Liver (tissue), 9 donors: ENCODE measurements around the gene MIDN. TPM values are rescaled to one million over a fixed set of nuclear protein-coding genes. Genes with fewer than 3 reads are reported as not detected.

Experiments used
- DNase-seq: peaks from one replicate; pipeline ENCODE4 v3.0.0-alpha.2; 2017; ENCODE audit warnings: low spot score
- H3K27ac ChIP-seq, 2 donors: one replicate each; pipeline ENCODE4 v1.7.0; 2013; ENCODE audit warnings: inconsistent platforms in 2 of 2, low read length in 2 of 2, control low read depth in 1 of 2, low read depth in 1 of 2, mild to moderate bottlenecking in 1 of 2
- H3K27me3 ChIP-seq, 4 donors: one replicate each; pipeline versions ENCODE4 v1.6.1 to v1.7.0; 2013; ENCODE audit warnings: low read length in 3 of 4, inconsistent platforms in 1 of 4, mild to moderate bottlenecking in 1 of 4, moderate library complexity in 1 of 4; ENCODE audit not compliant: control insufficient read depth in 4 of 4, insufficient read depth in 4 of 4
- H3K36me3 ChIP-seq, 4 donors: one replicate each; pipeline versions ENCODE4 v1.6.1 to v1.7.0; 2013; ENCODE audit warnings: low read length in 3 of 4, mild to moderate bottlenecking in 3 of 4, low read depth in 1 of 4, moderate library complexity in 1 of 4; ENCODE audit not compliant: control insufficient read depth in 4 of 4, insufficient read depth in 3 of 4
- H3K4me1 ChIP-seq, 4 donors: one replicate each; pipeline versions ENCODE4 v1.6.1 to v1.7.0; 2013; ENCODE audit warnings: low read length in 3 of 4, mild to moderate bottlenecking in 3 of 4, moderate library complexity in 1 of 4; ENCODE audit not compliant: control insufficient read depth in 4 of 4, insufficient read depth in 4 of 4
- H3K4me3 ChIP-seq, 3 donors: one replicate each; pipeline versions ENCODE4 v1.6.1 to v1.7.0; 2013; ENCODE audit warnings: low read length in 3 of 3, control low read depth in 1 of 3, low read depth in 1 of 3, mild to moderate bottlenecking in 1 of 3
- H3K9ac ChIP-seq, 2 donors: one replicate each; pipeline ENCODE4 v1.7.0; 2013; ENCODE audit warnings: low read length in 2 of 2, mild to moderate bottlenecking in 2 of 2, moderate library complexity in 2 of 2, control low read depth in 1 of 2, low read depth in 1 of 2
- H3K9me3 ChIP-seq, 4 donors: one replicate each; pipeline versions ENCODE4 v1.6.1 to v1.7.0; 2013; ENCODE audit warnings: low read length in 3 of 4; ENCODE audit not compliant: control insufficient read depth in 4 of 4
- EGR1 ChIP-seq, 2 donors: IDR thresholded peaks; 2 replicates each; pipeline ENCODE4 v1.6.1; 2016 to 2018; ENCODE audit warnings: antibody characterized with exemption in 2 of 2, low read depth in 2 of 2
- FOXA1 ChIP-seq: IDR thresholded peaks from 2 replicates; pipeline ENCODE4 v1.6.1; 2016; ENCODE audit warnings: antibody characterized with exemption
- FOXA2 ChIP-seq: IDR thresholded peaks from 2 replicates; pipeline ENCODE4 v1.6.1; 2016; ENCODE audit warnings: antibody characterized with exemption
- GABPA ChIP-seq, 2 donors: IDR thresholded peaks in 1 of 2; conservative IDR thresholded peaks in 1 of 2; 2 replicates each; pipeline ENCODE4 v1.6.1; 2016; ENCODE audit warnings: antibody characterized with exemption in 2 of 2, mild to moderate bottlenecking in 1 of 2, moderate library complexity in 1 of 2
- HNF4A ChIP-seq, 2 donors: conservative IDR thresholded peaks; 2 replicates each; pipeline ENCODE4 v1.6.1; 2016; ENCODE audit warnings: antibody characterized with exemption in 2 of 2, mild to moderate bottlenecking in 2 of 2
- HNF4G ChIP-seq: IDR thresholded peaks from 2 replicates; pipeline ENCODE4 v1.6.1; 2016; ENCODE audit warnings: antibody characterized with exemption
- JUND ChIP-seq, 2 donors: IDR thresholded peaks; 2 replicates each; pipeline ENCODE4 v1.6.1; 2016; ENCODE audit warnings: antibody characterized with exemption in 2 of 2
- NR2F2 ChIP-seq: IDR thresholded peaks from 2 replicates; pipeline ENCODE4 v1.6.1; 2016; ENCODE audit warnings: antibody characterized with exemption
- RAD21 ChIP-seq, 2 donors: IDR thresholded peaks; 2 replicates each; pipeline ENCODE4 v1.6.1; 2016; ENCODE audit warnings: antibody characterized with exemption in 2 of 2, mild to moderate bottlenecking in 2 of 2
- RXRA ChIP-seq, 2 donors: IDR thresholded peaks; 2 replicates each; pipeline ENCODE4 v1.6.1; 2017 to 2018; ENCODE audit warnings: antibody characterized with exemption in 2 of 2, mild to moderate bottlenecking in 1 of 2
- SP1 ChIP-seq: IDR thresholded peaks from 2 replicates; pipeline ENCODE4 v1.6.1; 2018; ENCODE audit warnings: antibody characterized with exemption, mild to moderate bottlenecking
- TAF1 ChIP-seq: conservative IDR thresholded peaks from 2 replicates; pipeline ENCODE4 v1.6.1; 2016; ENCODE audit warnings: antibody characterized with exemption, mild to moderate bottlenecking
- YY1 ChIP-seq: IDR thresholded peaks from 2 replicates; pipeline ENCODE4 v1.6.1; 2016; ENCODE audit warnings: antibody characterized with exemption, mild to moderate bottlenecking
- WGBS: extraction: QIAGEN DNeasy Blood & Tissue Kit; methylation state at CpG from one replicate; pipeline ENCODE4 v1.1.7; 2013; 5-methylcytosine and 5-hydroxymethylcytosine counted together
- polyA plus RNA-seq, 2 donors: library from polyadenylated mRNA; stranded (reverse) in 1 of 2; unstranded in 1 of 2; fragments of 200-250 nt in 1 of 2; fragments of >200 nt in 1 of 2; fragmentation: Nextera tagmentation in 1 of 2; extraction: Ambion mirVana in 1 of 2; gene quantifications; one replicate each; pipeline versions ENCODE4 v1.2.1 to v1.2.3, GENCODE V29; 2013 to 2015
- total RNA-seq, 2 donors: library from RNA; depleted of rRNA; stranded (reverse); fragments of >200 nt; gene quantifications; one replicate each; pipeline ENCODE4 v1.2.3, GENCODE V29; 2014
- TF ChIP-seq, protein P1 (sequence below): IDR thresholded peaks from 2 replicates; pipeline ENCODE4 v1.6.1; 2016; ENCODE audit warnings: antibody characterized with exemption
- TF ChIP-seq, protein P2 (sequence below): fragments of 150-350 bp; IDR thresholded peaks from 2 replicates; pipeline ENCODE4 v1.5.1; 2017; ENCODE audit warnings: improper control_type of control experiment, low read depth, low read length; ENCODE audit not compliant: missing input control
- TF ChIP-seq, protein P3 (sequence below): IDR thresholded peaks from 2 replicates; pipeline ENCODE4 v1.6.1; 2016; ENCODE audit warnings: antibody characterized with exemption
- TF ChIP-seq, protein P4 (sequence below): IDR thresholded peaks from 2 replicates; pipeline ENCODE4 v1.6.1; 2016; ENCODE audit warnings: antibody characterized with exemption
- TF ChIP-seq, protein P5 (sequence below): IDR thresholded peaks from 2 replicates; pipeline ENCODE4 v1.6.1; 2016; ENCODE audit warnings: antibody characterized with exemption, mild to moderate bottlenecking
- donor health status: healthy.
- donor health status: healthy.
- donor health status: healthy.
- donor health status: healthy.
- donor health status: healthy.

MIDN gene
- total and polyA plus RNA-seq, 4 donors, result 2.9 to 22.9 (median 11.8) TPM

DNA sequence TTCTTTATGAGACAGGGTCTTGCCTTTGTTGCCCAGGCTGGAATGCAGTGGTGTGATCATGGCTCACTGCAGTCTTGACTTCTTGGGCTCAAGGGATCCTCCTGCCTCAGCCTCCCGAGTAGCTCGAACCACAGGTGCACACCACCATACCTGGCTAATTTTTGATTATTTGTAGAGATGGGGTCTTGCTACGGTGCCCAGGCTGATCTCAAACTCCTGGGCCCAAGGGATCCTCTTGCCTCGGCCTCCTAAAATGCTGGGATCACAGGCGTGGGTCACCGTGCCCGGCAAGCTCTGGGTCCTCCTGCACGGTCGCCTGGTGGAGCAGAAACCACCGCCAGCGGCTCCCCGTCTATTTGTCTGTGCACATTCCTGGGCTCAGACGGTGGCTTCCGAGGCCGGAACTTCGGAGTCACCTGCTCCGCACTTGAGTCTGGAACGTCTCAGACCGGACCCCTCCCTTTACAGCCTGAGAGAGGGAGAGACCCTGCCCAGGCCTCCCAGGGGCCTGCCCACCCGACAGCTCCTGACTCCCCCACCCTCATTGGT lies 59.4 kb downstream of the MIDN start:
- TF ChIP-seq HNF4G (no peak), GABPA (IDR thresholded peaks at IDR 0.05 in 1 of 2, conservative IDR thresholded peaks at IDR 0.05 in 1 of 2) (no peak), RXRA (IDR thresholded peaks at IDR 0.05) (no peak), TAF1 (no peak), FOXA1 (no peak), RAD21 (IDR thresholded peaks at IDR 0.05) (no peak), EGR1 (IDR thresholded peaks at IDR 0.05; ENCODE audit: low read depth in 2 of 2) (no peak), YY1 (no peak), SP1 (no peak), FOXA2 (no peak), HNF4A (conservative IDR thresholded peaks at IDR 0.05) (no peak), JUND (IDR thresholded peaks at IDR 0.05) (no peak), NR2F2 (no peak)
- TF ChIP-seq, protein P1, sequence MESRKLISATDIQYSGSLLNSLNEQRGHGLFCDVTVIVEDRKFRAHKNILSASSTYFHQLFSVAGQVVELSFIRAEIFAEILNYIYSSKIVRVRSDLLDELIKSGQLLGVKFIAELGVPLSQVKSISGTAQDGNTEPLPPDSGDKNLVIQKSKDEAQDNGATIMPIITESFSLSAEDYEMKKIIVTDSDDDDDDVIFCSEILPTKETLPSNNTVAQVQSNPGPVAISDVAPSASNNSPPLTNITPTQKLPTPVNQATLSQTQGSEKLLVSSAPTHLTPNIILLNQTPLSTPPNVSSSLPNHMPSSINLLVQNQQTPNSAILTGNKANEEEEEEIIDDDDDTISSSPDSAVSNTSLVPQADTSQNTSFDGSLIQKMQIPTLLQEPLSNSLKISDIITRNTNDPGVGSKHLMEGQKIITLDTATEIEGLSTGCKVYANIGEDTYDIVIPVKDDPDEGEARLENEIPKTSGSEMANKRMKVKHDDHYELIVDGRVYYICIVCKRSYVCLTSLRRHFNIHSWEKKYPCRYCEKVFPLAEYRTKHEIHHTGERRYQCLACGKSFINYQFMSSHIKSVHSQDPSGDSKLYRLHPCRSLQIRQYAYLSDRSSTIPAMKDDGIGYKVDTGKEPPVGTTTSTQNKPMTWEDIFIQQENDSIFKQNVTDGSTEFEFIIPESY, result no peak
- TF ChIP-seq, protein P2, sequence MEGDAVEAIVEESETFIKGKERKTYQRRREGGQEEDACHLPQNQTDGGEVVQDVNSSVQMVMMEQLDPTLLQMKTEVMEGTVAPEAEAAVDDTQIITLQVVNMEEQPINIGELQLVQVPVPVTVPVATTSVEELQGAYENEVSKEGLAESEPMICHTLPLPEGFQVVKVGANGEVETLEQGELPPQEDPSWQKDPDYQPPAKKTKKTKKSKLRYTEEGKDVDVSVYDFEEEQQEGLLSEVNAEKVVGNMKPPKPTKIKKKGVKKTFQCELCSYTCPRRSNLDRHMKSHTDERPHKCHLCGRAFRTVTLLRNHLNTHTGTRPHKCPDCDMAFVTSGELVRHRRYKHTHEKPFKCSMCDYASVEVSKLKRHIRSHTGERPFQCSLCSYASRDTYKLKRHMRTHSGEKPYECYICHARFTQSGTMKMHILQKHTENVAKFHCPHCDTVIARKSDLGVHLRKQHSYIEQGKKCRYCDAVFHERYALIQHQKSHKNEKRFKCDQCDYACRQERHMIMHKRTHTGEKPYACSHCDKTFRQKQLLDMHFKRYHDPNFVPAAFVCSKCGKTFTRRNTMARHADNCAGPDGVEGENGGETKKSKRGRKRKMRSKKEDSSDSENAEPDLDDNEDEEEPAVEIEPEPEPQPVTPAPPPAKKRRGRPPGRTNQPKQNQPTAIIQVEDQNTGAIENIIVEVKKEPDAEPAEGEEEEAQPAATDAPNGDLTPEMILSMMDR, result no peak
- TF ChIP-seq, protein P3, sequence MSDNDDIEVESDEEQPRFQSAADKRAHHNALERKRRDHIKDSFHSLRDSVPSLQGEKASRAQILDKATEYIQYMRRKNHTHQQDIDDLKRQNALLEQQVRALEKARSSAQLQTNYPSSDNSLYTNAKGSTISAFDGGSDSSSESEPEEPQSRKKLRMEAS, result no peak
- TF ChIP-seq, protein P4, sequence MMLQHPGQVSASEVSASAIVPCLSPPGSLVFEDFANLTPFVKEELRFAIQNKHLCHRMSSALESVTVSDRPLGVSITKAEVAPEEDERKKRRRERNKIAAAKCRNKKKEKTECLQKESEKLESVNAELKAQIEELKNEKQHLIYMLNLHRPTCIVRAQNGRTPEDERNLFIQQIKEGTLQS, result no peak
- TF ChIP-seq, protein P5, sequence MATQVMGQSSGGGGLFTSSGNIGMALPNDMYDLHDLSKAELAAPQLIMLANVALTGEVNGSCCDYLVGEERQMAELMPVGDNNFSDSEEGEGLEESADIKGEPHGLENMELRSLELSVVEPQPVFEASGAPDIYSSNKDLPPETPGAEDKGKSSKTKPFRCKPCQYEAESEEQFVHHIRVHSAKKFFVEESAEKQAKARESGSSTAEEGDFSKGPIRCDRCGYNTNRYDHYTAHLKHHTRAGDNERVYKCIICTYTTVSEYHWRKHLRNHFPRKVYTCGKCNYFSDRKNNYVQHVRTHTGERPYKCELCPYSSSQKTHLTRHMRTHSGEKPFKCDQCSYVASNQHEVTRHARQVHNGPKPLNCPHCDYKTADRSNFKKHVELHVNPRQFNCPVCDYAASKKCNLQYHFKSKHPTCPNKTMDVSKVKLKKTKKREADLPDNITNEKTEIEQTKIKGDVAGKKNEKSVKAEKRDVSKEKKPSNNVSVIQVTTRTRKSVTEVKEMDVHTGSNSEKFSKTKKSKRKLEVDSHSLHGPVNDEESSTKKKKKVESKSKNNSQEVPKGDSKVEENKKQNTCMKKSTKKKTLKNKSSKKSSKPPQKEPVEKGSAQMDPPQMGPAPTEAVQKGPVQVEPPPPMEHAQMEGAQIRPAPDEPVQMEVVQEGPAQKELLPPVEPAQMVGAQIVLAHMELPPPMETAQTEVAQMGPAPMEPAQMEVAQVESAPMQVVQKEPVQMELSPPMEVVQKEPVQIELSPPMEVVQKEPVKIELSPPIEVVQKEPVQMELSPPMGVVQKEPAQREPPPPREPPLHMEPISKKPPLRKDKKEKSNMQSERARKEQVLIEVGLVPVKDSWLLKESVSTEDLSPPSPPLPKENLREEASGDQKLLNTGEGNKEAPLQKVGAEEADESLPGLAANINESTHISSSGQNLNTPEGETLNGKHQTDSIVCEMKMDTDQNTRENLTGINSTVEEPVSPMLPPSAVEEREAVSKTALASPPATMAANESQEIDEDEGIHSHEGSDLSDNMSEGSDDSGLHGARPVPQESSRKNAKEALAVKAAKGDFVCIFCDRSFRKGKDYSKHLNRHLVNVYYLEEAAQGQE, result no peak
- WGBS, result 95% methylated on average over 20 of the region's 20 CpGs
- H3K4me1 ChIP-seq, result peaks cover 2 to 10% (median 7%) of the 10 kb centered on the region in 4 donors
- no peaks in the 10 kb centered on the region for H3K36me3 ChIP-seq
- H3K27me3 ChIP-seq, result no peaks in the 10 kb centered on the region
- H3K9ac ChIP-seq, result no peak overlapping the region
- H3K4me3 ChIP-seq, result no peak overlapping the region
- no peaks in the 10 kb centered on the region for H3K9me3 ChIP-seq
- no peak overlapping the region for H3K27ac ChIP-seq
- DNase-seq, result no peak
